Measurements from ENCODE around the gene HMGCR. TPM values are rescaled to one million over a fixed set of nuclear protein-coding genes. Genes with fewer than 3 reads are reported as not detected.

Gene HMGCR
- total and polyA plus RNA-seq, 7 donors = 9.7 to 61.9 (median 10.8) TPM

- no peak for TF ChIP-seq CTCF (IDR thresholded peaks at IDR 0.05)
- TF ChIP-seq POLR2A (IDR thresholded peaks at IDR 0.05) = no peak
- no peak for TF ChIP-seq POLR2AphosphoS5 (IDR thresholded peaks at IDR 0.05)
- no peak for TF ChIP-seq EP300 (IDR thresholded peaks at IDR 0.05)
- Histone ChIP-seq H3K4me3 (no peak overlapping the region), H3K4me1 (peaks cover 0 to 8% (median 3%) of the 10 kb centered on the region in 4 donors), H3K27me3 (no peaks in the 10 kb centered on the region), H3K27ac (no peak overlapping the region), H3K36me3 (peaks cover 0 to 7% (median 0%) of the 10 kb centered on the region in 4 donors), H3K9me3 (no peaks in the 10 kb centered on the region)
- no peak for DNase-seq
- intact Hi-C loops (cut with DNase I) = no loop called here
Measured at GRCh38 chr5:75367401-75367800, 30.4 kb downstream of the HMGCR start.

- H3K27ac ChIP-seq = no peak overlapping the region
- no peak for DNase-seq
- H3K4me1 ChIP-seq = peaks cover 0 to 4% (median 1%) of the 10 kb centered on the region in 4 donors
- intact Hi-C loops (cut with DNase I) = no loop called here
- H3K4me3 ChIP-seq = no peak overlapping the region
- H3K9me3 ChIP-seq = no peaks in the 10 kb centered on the region
- TF ChIP-seq POLR2A (IDR thresholded peaks at IDR 0.05) (no peak), EP300 (IDR thresholded peaks at IDR 0.05) (no peak), POLR2AphosphoS5 (IDR thresholded peaks at IDR 0.05) (no peak), CTCF (IDR thresholded peaks at IDR 0.05) (no peak)
- no peaks in the 10 kb centered on the region for H3K27me3 ChIP-seq
- WGBS, 2 donors = 75 to 87% methylated on average over 4 of the region's 4 CpGs
- peaks cover 0 to 17% (median 0%) of the 10 kb centered on the region in 4 donors for H3K36me3 ChIP-seq
Measured at GRCh38 chr5:75368391-75368790, 31.4 kb downstream of the HMGCR start.

GRCh38 chr5:75373862-75374261 lies 36.8 kb downstream of the HMGCR start:
- TF ChIP-seq POLR2AphosphoS5 (IDR thresholded peaks at IDR 0.05) (no peak), CTCF (IDR thresholded peaks at IDR 0.05) (no peak), POLR2A (IDR thresholded peaks at IDR 0.05) (no peak), EP300 (IDR thresholded peaks at IDR 0.05) (no peak)
- no peak overlapping the region for H3K27ac ChIP-seq
- DNase-seq = no peak
- no peak overlapping the region for H3K4me3 ChIP-seq
- intact Hi-C loops (cut with DNase I) = no loop called here
- H3K9me3 ChIP-seq = no peaks in the 10 kb centered on the region
- H3K36me3 ChIP-seq = peaks cover 0 to 59% (median 2%) of the 10 kb centered on the region in 4 donors
- no peaks in the 10 kb centered on the region for H3K27me3 ChIP-seq
- 78 to 87% methylated on average over 2 of the region's 2 CpGs for WGBS, 2 donors
- no peaks in the 10 kb centered on the region for H3K4me1 ChIP-seq

GRCh38 chr5:75374394-75374814 lies 37.4 kb downstream of the HMGCR start:
- TF ChIP-seq POLR2AphosphoS5 (IDR thresholded peaks at IDR 0.05) (no peak), CTCF (IDR thresholded peaks at IDR 0.05) (no peak), POLR2A (IDR thresholded peaks at IDR 0.05) (no peak), EP300 (IDR thresholded peaks at IDR 0.05) (no peak)
- Histone ChIP-seq H3K36me3 (peaks cover 0 to 64% (median 6%) of the 10 kb centered on the region in 4 donors), H3K27ac (no peak overlapping the region), H3K27me3 (no peaks in the 10 kb centered on the region), H3K4me3 (no peak overlapping the region), H3K4me1 (no peaks in the 10 kb centered on the region), H3K9me3 (no peaks in the 10 kb centered on the region)
- intact Hi-C loops (cut with DNase I) = no loop called here
- WGBS, 2 donors = 92 to 95% methylated on average over 12 of the region's 12 CpGs
- DNase-seq = no peak

DNA sequence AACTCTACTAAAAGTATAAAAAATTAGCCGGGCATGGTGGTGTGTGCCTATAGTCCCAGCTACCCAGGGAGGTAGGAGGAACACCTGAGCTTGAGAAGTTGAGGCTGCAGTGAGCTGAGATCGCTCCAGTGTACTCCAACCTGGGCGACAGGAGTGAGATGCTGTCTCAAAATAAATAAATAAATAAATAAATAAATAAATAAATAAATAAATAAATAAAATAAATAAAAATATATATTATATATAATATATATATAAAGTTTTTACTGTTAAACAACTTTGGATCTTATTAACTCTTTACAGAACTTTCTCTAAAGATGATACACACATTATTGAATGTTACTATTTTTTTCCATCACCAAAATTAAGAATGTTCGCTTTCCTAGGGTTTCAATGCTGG lies 38.4 kb downstream of the HMGCR start:
- no peak overlapping the region for H3K4me3 ChIP-seq
- TF ChIP-seq CTCF (IDR thresholded peaks at IDR 0.05) (no peak), POLR2AphosphoS5 (IDR thresholded peaks at IDR 0.05) (no peak), EP300 (IDR thresholded peaks at IDR 0.05) (no peak), POLR2A (IDR thresholded peaks at IDR 0.05) (no peak)
- no peak for DNase-seq
- H3K27me3 ChIP-seq = no peaks in the 10 kb centered on the region
- H3K4me1 ChIP-seq = no peaks in the 10 kb centered on the region
- H3K27ac ChIP-seq = no peak overlapping the region
- 96 to 97% methylated on average over 4 of the region's 4 CpGs for WGBS, 2 donors
- intact Hi-C loops (cut with DNase I) = no loop called here
- H3K9me3 ChIP-seq = no peaks in the 10 kb centered on the region
- peaks cover 3 to 74% (median 13%) of the 10 kb centered on the region in 4 donors for H3K36me3 ChIP-seq
